ENCODE data around the gene CACHD1. TPM values are rescaled to one million over a fixed set of nuclear protein-coding genes. Genes with fewer than 3 reads are reported as not detected.

The CACHD1 gene
- total and polyA plus RNA-seq, 2 of the 8 experiments (the other 6 are each of a cell fraction or from before 2014, with no cell fraction given) = 22.2 to 42.5 TPM

DNA sequence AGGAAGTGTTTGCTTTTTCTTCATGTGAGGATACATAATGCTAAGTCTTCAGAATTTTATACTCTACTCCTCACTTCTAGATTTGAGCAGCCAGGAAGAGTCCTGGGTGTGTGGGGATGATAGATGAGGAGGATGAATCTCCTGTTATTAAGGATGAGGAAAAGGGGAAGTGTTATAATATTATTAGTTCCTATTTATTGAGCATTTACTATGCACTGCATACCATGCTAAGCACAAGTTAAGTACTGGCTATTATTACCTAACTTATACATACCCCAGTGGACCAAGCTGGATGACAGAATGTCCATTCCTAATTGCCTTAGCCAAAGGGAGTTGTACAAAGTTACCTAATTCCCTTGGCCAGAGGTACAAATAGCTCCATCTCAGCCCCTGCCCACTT, 19.8 kb downstream of the CACHD1 start (continued):
- TF ChIP-seq, protein P1, sequence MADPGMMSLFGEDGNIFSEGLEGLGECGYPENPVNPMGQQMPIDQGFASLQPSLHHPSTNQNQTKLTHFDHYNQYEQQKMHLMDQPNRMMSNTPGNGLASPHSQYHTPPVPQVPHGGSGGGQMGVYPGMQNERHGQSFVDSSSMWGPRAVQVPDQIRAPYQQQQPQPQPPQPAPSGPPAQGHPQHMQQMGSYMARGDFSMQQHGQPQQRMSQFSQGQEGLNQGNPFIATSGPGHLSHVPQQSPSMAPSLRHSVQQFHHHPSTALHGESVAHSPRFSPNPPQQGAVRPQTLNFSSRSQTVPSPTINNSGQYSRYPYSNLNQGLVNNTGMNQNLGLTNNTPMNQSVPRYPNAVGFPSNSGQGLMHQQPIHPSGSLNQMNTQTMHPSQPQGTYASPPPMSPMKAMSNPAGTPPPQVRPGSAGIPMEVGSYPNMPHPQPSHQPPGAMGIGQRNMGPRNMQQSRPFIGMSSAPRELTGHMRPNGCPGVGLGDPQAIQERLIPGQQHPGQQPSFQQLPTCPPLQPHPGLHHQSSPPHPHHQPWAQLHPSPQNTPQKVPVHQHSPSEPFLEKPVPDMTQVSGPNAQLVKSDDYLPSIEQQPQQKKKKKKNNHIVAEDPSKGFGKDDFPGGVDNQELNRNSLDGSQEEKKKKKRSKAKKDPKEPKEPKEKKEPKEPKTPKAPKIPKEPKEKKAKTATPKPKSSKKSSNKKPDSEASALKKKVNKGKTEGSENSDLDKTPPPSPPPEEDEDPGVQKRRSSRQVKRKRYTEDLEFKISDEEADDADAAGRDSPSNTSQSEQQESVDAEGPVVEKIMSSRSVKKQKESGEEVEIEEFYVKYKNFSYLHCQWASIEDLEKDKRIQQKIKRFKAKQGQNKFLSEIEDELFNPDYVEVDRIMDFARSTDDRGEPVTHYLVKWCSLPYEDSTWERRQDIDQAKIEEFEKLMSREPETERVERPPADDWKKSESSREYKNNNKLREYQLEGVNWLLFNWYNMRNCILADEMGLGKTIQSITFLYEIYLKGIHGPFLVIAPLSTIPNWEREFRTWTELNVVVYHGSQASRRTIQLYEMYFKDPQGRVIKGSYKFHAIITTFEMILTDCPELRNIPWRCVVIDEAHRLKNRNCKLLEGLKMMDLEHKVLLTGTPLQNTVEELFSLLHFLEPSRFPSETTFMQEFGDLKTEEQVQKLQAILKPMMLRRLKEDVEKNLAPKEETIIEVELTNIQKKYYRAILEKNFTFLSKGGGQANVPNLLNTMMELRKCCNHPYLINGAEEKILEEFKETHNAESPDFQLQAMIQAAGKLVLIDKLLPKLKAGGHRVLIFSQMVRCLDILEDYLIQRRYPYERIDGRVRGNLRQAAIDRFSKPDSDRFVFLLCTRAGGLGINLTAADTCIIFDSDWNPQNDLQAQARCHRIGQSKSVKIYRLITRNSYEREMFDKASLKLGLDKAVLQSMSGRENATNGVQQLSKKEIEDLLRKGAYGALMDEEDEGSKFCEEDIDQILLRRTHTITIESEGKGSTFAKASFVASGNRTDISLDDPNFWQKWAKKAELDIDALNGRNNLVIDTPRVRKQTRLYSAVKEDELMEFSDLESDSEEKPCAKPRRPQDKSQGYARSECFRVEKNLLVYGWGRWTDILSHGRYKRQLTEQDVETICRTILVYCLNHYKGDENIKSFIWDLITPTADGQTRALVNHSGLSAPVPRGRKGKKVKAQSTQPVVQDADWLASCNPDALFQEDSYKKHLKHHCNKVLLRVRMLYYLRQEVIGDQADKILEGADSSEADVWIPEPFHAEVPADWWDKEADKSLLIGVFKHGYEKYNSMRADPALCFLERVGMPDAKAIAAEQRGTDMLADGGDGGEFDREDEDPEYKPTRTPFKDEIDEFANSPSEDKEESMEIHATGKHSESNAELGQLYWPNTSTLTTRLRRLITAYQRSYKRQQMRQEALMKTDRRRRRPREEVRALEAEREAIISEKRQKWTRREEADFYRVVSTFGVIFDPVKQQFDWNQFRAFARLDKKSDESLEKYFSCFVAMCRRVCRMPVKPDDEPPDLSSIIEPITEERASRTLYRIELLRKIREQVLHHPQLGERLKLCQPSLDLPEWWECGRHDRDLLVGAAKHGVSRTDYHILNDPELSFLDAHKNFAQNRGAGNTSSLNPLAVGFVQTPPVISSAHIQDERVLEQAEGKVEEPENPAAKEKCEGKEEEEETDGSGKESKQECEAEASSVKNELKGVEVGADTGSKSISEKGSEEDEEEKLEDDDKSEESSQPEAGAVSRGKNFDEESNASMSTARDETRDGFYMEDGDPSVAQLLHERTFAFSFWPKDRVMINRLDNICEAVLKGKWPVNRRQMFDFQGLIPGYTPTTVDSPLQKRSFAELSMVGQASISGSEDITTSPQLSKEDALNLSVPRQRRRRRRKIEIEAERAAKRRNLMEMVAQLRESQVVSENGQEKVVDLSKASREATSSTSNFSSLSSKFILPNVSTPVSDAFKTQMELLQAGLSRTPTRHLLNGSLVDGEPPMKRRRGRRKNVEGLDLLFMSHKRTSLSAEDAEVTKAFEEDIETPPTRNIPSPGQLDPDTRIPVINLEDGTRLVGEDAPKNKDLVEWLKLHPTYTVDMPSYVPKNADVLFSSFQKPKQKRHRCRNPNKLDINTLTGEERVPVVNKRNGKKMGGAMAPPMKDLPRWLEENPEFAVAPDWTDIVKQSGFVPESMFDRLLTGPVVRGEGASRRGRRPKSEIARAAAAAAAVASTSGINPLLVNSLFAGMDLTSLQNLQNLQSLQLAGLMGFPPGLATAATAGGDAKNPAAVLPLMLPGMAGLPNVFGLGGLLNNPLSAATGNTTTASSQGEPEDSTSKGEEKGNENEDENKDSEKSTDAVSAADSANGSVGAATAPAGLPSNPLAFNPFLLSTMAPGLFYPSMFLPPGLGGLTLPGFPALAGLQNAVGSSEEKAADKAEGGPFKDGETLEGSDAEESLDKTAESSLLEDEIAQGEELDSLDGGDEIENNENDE (IDR thresholded peaks at IDR 0.05; ENCODE audit: insufficient replicate concordance, low read length) = no peak
- TF ChIP-seq CBX8 (IDR thresholded peaks at IDR 0.05; ENCODE audit: borderline replicate concordance, low read depth, low read length) (no peak), PHF8 (conservative IDR thresholded peaks at IDR 0.05; ENCODE audit: low read depth, low read length) (no peak), USF2 (IDR thresholded peaks at IDR 0.05; ENCODE audit: low read length) (no peak), GTF2F1 (IDR thresholded peaks at IDR 0.05; ENCODE audit: borderline replicate concordance, low read depth, low read length) (no peak), RBBP5 (IDR thresholded peaks at IDR 0.05; ENCODE audit: borderline replicate concordance, low read depth, low read length) (no peak), POLR2A (IDR thresholded peaks at IDR 0.05; ENCODE audit: control extremely low read depth in 1 of 2, low read depth in 2 of 2, low read length in 2 of 2) (no peak), KDM4A (IDR thresholded peaks at IDR 0.05; ENCODE audit: low read depth, low read length, severe bottlenecking) (no peak), NRF1 (IDR thresholded peaks at IDR 0.05; ENCODE audit: low read depth, low read length) (no peak), HDAC2 (IDR thresholded peaks at IDR 0.05; ENCODE audit: borderline replicate concordance in 1 of 2, low read depth in 2 of 2, low read length in 2 of 2) (no peak), SIRT6 (IDR thresholded peaks at IDR 0.05; ENCODE audit: low read length) (no peak)

All from H1 (cell line).